Right lobe of liver (tissue), 6 donors: Measurements from ENCODE around the gene PEAK1. TPM values are rescaled to one million over a fixed set of nuclear protein-coding genes. Genes with fewer than 3 reads are reported as not detected.

ENCODE experiments used
- ATAC-seq, 4 donors: fragments of 200-7000 bp; cut with Tn5 transposase; one replicate each; pipeline ENCODE4 v1.9.1; 2020; ENCODE audit warnings: mild to moderate bottlenecking in 4 of 4, moderate library complexity in 4 of 4
- DNase-seq, 3 donors: peaks; one replicate each; pipeline ENCODE4 v3.0.0-alpha.2; 2020
- H3K27ac ChIP-seq, 3 donors: fragments of 200-600 bp; one replicate each; pipeline ENCODE4 v1.8.0; 2022
- H3K27me3 ChIP-seq, 2 donors: fragments of 200-600 bp; one replicate each; pipeline ENCODE4 v1.8.0; 2022
- H3K36me3 ChIP-seq, 4 donors: fragments of 200-600 bp; sonication (generic) in 1 of 4; one replicate each; pipeline versions ENCODE4 v1.5.1 to v1.8.0; 2017 to 2022; ENCODE audit warnings: control low read depth in 1 of 4
- H3K4me1 ChIP-seq, 4 donors: fragments of 200-600 bp; sonication (generic) in 1 of 4; one replicate each; pipeline versions ENCODE4 v1.5.1 to v1.8.0; 2017 to 2022; ENCODE audit warnings: control low read depth in 1 of 4
- H3K4me3 ChIP-seq, 3 donors: fragments of 200-600 bp; one replicate each; pipeline ENCODE4 v1.8.0; 2022
- H3K9me3 ChIP-seq, 4 donors: fragments of 200-600 bp; sonication (generic) in 1 of 4; one replicate each; pipeline versions ENCODE4 v1.5.1 to v1.8.0; 2017 to 2022; ENCODE audit warnings: control low read depth in 1 of 4
- POLR2A ChIP-seq: fragments of 450-650 bp; IDR thresholded peaks from one replicate; pipeline ENCODE4 v1.6.1; 2017; ENCODE audit warnings: antibody characterized with exemption, mild to moderate bottlenecking
- WGBS: methylation state at CpG from one replicate; pipeline ENCODE4 v1.1.6; 2018; ENCODE audit warnings: low coverage, low lambda C conversion rate; ENCODE audit not compliant: insufficient coverage; ENCODE audit errors: missing lambda C conversion rate; 5-methylcytosine and 5-hydroxymethylcytosine counted together
- intact Hi-C, 2 donors: fragments of 100-400 bp; cut with DNase I; formaldehyde crosslinking; loops; one replicate each; pipeline versions ENCODE4 v1.11.2 to v1.14.1; 2022
- total RNA-seq, 6 experiments: library from RNA; depleted of rRNA in 2 of 6; stranded (reverse); fragments of >200 nt in 2 of 6; fragmentation: NEBNext Ultra II Directional in 3 of 6; extraction: Animal tissue kit (Norgen Biotek cat#: 25700) in 3 of 6; gene quantifications; one replicate each; pipeline versions ENCODE4 v1.1.0 to v1.2.4, GENCODE V29; 2016 to 2023
- TF ChIP-seq, protein P1 (sequence below), 4 donors: fragments of 200-600 bp in 3 of 4; fragments of 450-650 bp in 1 of 4; IDR thresholded peaks; one replicate each; pipeline versions ENCODE4 v1.5.1 to v1.8.0; 2016 to 2022; ENCODE audit warnings: antibody characterized with exemption in 4 of 4, mild to moderate bottlenecking in 2 of 4
- donor health status: DM: no; HTN: yes; CAD: no.
- donor health status: DM: no; HTN: no; CAD: no.
- donor health status: DM: no; HTN: no; CAD: no.
- donor health status: DM: no; HTN: yes; CAD: no.
- donor health status: DM: no; HTN: yes; CAD: no.

Gene PEAK1
- total RNA-seq, 6 experiments from 2014 or later, result 5.9 to 18.4 (median 10.1) TPM

DNA sequence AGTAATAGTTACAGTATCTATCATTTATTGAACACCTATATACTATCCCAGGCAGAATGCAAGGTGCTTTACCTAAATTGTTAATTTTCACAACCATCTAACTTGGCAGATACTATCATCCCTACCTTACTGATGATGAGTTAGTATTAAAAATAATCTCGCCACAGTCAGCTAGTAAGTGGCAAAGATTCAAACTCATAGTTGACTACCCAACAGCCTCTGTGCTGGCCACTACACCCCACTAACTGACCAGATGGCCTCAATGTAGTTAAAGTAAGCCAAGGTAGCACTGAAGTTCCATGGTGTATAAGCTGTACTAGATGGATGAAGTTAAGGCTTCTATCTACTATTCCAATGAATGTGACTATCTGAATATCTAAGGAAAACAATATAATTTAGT lies 44.8 kb downstream of the PEAK1 start:
- no peak for TF ChIP-seq POLR2A
- TF ChIP-seq, protein P1, sequence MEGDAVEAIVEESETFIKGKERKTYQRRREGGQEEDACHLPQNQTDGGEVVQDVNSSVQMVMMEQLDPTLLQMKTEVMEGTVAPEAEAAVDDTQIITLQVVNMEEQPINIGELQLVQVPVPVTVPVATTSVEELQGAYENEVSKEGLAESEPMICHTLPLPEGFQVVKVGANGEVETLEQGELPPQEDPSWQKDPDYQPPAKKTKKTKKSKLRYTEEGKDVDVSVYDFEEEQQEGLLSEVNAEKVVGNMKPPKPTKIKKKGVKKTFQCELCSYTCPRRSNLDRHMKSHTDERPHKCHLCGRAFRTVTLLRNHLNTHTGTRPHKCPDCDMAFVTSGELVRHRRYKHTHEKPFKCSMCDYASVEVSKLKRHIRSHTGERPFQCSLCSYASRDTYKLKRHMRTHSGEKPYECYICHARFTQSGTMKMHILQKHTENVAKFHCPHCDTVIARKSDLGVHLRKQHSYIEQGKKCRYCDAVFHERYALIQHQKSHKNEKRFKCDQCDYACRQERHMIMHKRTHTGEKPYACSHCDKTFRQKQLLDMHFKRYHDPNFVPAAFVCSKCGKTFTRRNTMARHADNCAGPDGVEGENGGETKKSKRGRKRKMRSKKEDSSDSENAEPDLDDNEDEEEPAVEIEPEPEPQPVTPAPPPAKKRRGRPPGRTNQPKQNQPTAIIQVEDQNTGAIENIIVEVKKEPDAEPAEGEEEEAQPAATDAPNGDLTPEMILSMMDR (IDR thresholded peaks at IDR 0.05), result no peak
- WGBS, result 100% methylated on average over 1 of the region's 1 CpG
- ATAC-seq, result no peak
- no peak for DNase-seq
- Histone ChIP-seq H3K36me3 (no peaks in the 10 kb centered on the region), H3K9me3 (no peaks in the 10 kb centered on the region), H3K4me1 (peaks cover 0 to 11% (median 4%) of the 10 kb centered on the region in 4 donors), H3K27me3 (no peaks in the 10 kb centered on the region), H3K4me3 (no peak overlapping the region), H3K27ac (no peak overlapping the region)
- intact Hi-C loops, result no loop called here

DNA sequence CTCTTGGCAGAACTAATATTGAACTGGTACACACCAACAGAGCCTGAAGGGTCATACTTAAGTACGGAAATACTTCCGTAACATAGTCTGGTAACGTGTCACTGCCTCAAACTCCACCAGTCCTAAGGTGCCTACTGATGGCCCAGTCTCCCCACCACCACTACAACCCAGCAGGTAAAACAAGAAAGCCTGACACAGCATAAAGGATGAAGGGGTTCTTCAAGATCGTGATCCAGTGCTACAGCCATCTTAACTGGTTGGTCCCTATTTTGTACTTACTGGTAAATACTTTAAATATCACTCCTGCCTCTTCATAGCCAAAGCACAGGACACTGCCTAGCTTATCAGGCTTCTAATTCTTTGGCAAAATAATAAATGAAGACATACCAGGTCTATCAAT lies 46.5 kb downstream of the PEAK1 start:
- intact Hi-C loops, result no loop called here
- H3K27me3 ChIP-seq, result no peaks in the 10 kb centered on the region
- TF ChIP-seq POLR2A, result no peak
- TF ChIP-seq, protein P1 (IDR thresholded peaks at IDR 0.05), result no peak
- H3K27ac ChIP-seq, result no peak overlapping the region
- no peaks in the 10 kb centered on the region for H3K4me1 ChIP-seq
- H3K9me3 ChIP-seq, result no peaks in the 10 kb centered on the region
- no peak for DNase-seq
- no peak overlapping the region for H3K4me3 ChIP-seq
- no peaks in the 10 kb centered on the region for H3K36me3 ChIP-seq
- ATAC-seq, result no peak
- 73% methylated on average over 4 of the region's 4 CpGs for WGBS

DNA sequence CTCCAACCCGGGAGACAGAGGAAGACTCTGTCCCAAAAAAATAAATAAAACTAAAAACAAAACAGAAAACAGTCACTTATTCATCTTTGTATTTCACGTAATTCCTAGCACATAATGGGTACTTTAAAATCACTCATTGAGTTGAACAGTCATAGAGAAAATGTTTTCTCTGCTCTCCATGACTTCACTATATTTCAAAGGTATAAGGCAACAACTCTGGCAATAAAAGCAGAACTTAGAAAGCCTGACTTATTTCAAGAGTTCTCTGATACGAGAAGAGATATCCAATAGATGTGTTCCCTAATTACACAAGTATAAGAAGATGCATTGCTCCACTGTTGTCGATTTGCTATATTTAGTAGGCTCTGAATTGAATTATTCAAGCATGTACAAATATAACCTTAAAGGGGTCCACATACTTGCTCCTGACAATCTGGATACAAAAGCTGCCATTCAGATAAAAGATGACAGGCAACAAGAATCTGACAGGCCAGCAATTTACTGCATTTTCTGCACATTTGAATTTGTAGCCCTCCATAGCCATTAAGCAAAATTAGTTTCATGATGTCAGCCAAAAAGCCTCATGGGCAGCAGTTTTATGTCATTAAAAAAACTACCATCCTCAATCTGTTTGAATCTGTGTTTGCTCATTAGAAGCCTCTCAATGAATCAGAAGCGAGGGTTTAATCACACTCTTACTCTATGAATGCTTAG lies 47.9 kb downstream of the PEAK1 start:
- H3K27me3 ChIP-seq, result no peaks in the 10 kb centered on the region
- H3K36me3 ChIP-seq, result no peaks in the 10 kb centered on the region
- no peak for ATAC-seq
- no peaks in the 10 kb centered on the region for H3K4me1 ChIP-seq
- intact Hi-C loops, result no loop called here
- no peak overlapping the region for H3K4me3 ChIP-seq
- H3K9me3 ChIP-seq, result no peaks in the 10 kb centered on the region
- no peak for DNase-seq
- TF ChIP-seq POLR2A, result no peak
- TF ChIP-seq, protein P1 (IDR thresholded peaks at IDR 0.05), result no peak
- WGBS, result 86% methylated on average over 4 of the region's 5 CpGs
- no peak overlapping the region for H3K27ac ChIP-seq

DNA sequence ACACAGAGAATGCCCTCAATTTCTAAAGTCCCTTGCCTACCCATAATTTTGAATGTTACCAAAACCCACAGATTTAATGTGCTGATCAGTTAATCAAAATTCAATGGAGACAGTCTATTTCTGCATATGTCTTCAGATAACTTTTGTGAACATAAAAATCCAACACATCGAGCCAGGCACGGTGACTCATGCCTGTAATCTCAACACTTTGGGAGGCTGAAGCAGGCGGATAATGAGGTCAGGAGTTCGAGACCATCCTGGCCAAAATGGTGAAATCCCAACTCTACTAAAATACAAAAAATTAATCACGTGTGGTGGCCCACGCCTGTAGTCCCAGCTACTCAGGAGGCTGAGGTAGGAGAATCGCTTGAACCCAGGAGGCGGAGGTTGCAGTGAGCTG lies 49.3 kb downstream of the PEAK1 start:
- no peak for ATAC-seq
- 81% methylated on average over 7 of the region's 8 CpGs for WGBS
- H3K27ac ChIP-seq, result no peak overlapping the region
- DNase-seq, result no peak
- H3K36me3 ChIP-seq, result no peaks in the 10 kb centered on the region
- H3K4me1 ChIP-seq, result no peaks in the 10 kb centered on the region
- no peak overlapping the region for H3K4me3 ChIP-seq
- no peaks in the 10 kb centered on the region for H3K9me3 ChIP-seq
- no peak for TF ChIP-seq POLR2A
- TF ChIP-seq, protein P1 (IDR thresholded peaks at IDR 0.05), result no peak
- H3K27me3 ChIP-seq, result no peaks in the 10 kb centered on the region
- intact Hi-C loops, result no loop called here
